Measurements from ENCODE around the gene ZSCAN18.

- TF ChIP-seq EZH2 (IDR thresholded peaks at IDR 0.05; ENCODE audit: borderline replicate concordance, low read length) (no peak), CTCF (IDR thresholded peaks at IDR 0.05; ENCODE audit: low read length) (no peak)
These were observed 62.2 kb downstream of the ZSCAN18 start for GRCh38 chr19:58035863-58036262.

Data from OCI-LY1 (cell line).